Chondrocyte (in vitro differentiated cells): ENCODE measurements around the gene SND1. TPM values are rescaled to one million over a fixed set of nuclear protein-coding genes. Genes with fewer than 3 reads are reported as not detected.

ENCODE experiments used
- DNase-seq: peaks from one replicate; pipeline ENCODE4 v3.0.0; 2021; ENCODE audit warnings: mixed read lengths, low spot score
- H3K27ac Mint-ChIP-seq: one replicate; pipeline ENCODE4 v1.8.0; 2021; ENCODE audit warnings: mild to moderate bottlenecking, moderate library complexity, mixed read lengths; ENCODE audit not compliant: unreplicated experiment
- H3K27me3 Mint-ChIP-seq: 2 replicates; pipeline ENCODE4 v1.8.0; 2021; ENCODE audit warnings: low read depth, mixed read lengths
- H3K36me3 Mint-ChIP-seq: 2 replicates; pipeline ENCODE4 v1.8.0; 2021; ENCODE audit warnings: low read depth, mixed read lengths
- H3K4me1 Mint-ChIP-seq: 2 replicates; pipeline ENCODE4 v1.8.0; 2021; ENCODE audit warnings: low read depth, mild to moderate bottlenecking, mixed read lengths
- H3K4me3 Mint-ChIP-seq: one replicate; pipeline ENCODE4 v1.8.0; 2021; ENCODE audit warnings: mild to moderate bottlenecking, moderate library complexity, mixed read lengths; ENCODE audit not compliant: unreplicated experiment
- H3K9me3 Mint-ChIP-seq: 2 replicates; pipeline ENCODE4 v1.8.0; 2021; ENCODE audit warnings: low read depth, mixed read lengths
- CTCF ChIP-seq: fragments of 200-600 bp; sonication (generic); IDR thresholded peaks from 2 replicates; pipeline ENCODE4 v1.5.0; 2021; ENCODE audit warnings: antibody characterized with exemption, mild to moderate bottlenecking, moderate library complexity
- total RNA-seq: library from RNA; stranded (reverse); gene quantifications from 3 replicates; pipeline ENCODE4 v1.2.1, GENCODE V29; 2021

SND1 gene
- total RNA-seq, 1 donor from 2014 or later: 229 TPM

- peak overlapping the region; percentile 83 for H3K27ac Mint-ChIP-seq
- no peak for TF ChIP-seq CTCF
- H3K27me3 Mint-ChIP-seq: no peaks in the 10 kb centered on the region
- peaks cover 45% of the 10 kb centered on the region for H3K4me1 Mint-ChIP-seq
- H3K9me3 Mint-ChIP-seq: peaks cover 2% of the 10 kb centered on the region
- peaks cover 5% of the 10 kb centered on the region for H3K36me3 Mint-ChIP-seq
- no peak for DNase-seq
- no peak overlapping the region for H3K4me3 Mint-ChIP-seq
These were observed 27.0 kb downstream of the SND1 start for GRCh38 chr7:127678947-127679346.

GRCh38 chr7:127680983-127681382 is 29.0 kb downstream of the SND1 start:
- Mint-ChIP-seq H3K27me3 (no peaks in the 10 kb centered on the region), H3K36me3 (peaks cover 5% of the 10 kb centered on the region), H3K4me1 (peaks cover 48% of the 10 kb centered on the region), H3K27ac (no peak overlapping the region), H3K4me3 (no peak overlapping the region), H3K9me3 (peaks cover 2% of the 10 kb centered on the region)
- no peak for TF ChIP-seq CTCF
- DNase-seq: no peak

- H3K4me3 Mint-ChIP-seq: no peak overlapping the region
- H3K27ac Mint-ChIP-seq: peak overlapping the region; percentile 23
- H3K4me1 Mint-ChIP-seq: peaks cover 46% of the 10 kb centered on the region
- H3K9me3 Mint-ChIP-seq: peaks cover 2% of the 10 kb centered on the region
- peaks cover 6% of the 10 kb centered on the region for H3K36me3 Mint-ChIP-seq
- no peak for TF ChIP-seq CTCF
- H3K27me3 Mint-ChIP-seq: no peaks in the 10 kb centered on the region
- DNase-seq: no peak
These were observed 30.1 kb downstream of the SND1 start for GRCh38 chr7:127682140-127682539.

- TF ChIP-seq CTCF: no peak
- H3K27me3 Mint-ChIP-seq: no peaks in the 10 kb centered on the region
- DNase-seq: no peak
- peaks cover 11% of the 10 kb centered on the region for H3K36me3 Mint-ChIP-seq
- no peak overlapping the region for H3K27ac Mint-ChIP-seq
- no peak overlapping the region for H3K4me3 Mint-ChIP-seq
- peaks cover 31% of the 10 kb centered on the region for H3K4me1 Mint-ChIP-seq
- H3K9me3 Mint-ChIP-seq: peaks cover 2% of the 10 kb centered on the region
These were observed 32.0 kb downstream of the SND1 start for GRCh38 chr7:127683776-127684681.

GRCh38 chr7:127689194-127689772 is 37.3 kb downstream of the SND1 start:
- Mint-ChIP-seq H3K4me3 (no peak overlapping the region), H3K27ac (no peak overlapping the region), H3K9me3 (no peaks in the 10 kb centered on the region), H3K27me3 (no peaks in the 10 kb centered on the region), H3K4me1 (peaks cover 18% of the 10 kb centered on the region), H3K36me3 (peaks cover 26% of the 10 kb centered on the region)
- no peak for DNase-seq
- no peak for TF ChIP-seq CTCF
